GM11168 (cell line): ENCODE measurements around the gene GRSF1.
"Not testable (repeated sequence)": the region's sequence is repeated elsewhere in the genome, so short reads cannot be mapped to it uniquely, and the experiment has no call there.

Source experiments
- in situ Hi-C: fragments of 300-500 bp; cut with MboI; formaldehyde crosslinking; loops from one replicate; pipeline ENCODE4 v1.12.0; 2022; ENCODE audit warnings: low sequenced_read_pairs; ENCODE audit not compliant: unreplicated experiment

Gene GRSF1

GRCh38 chr4:70836081-70836480, 3.6 kb downstream of the GRSF1 start:
- in situ Hi-C loops = no loop called here

GRCh38 chr4:70833675-70834074, 6.0 kb downstream of the GRSF1 start:
- in situ Hi-C loops = no loop called here

GRCh38 chr4:70831293-70831692, 8.4 kb downstream of the GRSF1 start:
- in situ Hi-C loops = no loop called here

- in situ Hi-C loops = no loop called here
Observed at GRCh38 chr4:70830054-70830453, 9.6 kb downstream of the GRSF1 start.

GRCh38 chr4:70829492-70829891, 10.2 kb downstream of the GRSF1 start:
- in situ Hi-C loops = no loop called here

- in situ Hi-C loops = no loop called here
Observed at GRCh38 chr4:70829015-70829414, 10.7 kb downstream of the GRSF1 start.

- in situ Hi-C loops = no loop called here
Observed at GRCh38 chr4:70818921-70819320, 20.8 kb downstream of the GRSF1 start.

GRCh38 chr4:70818173-70818855, 21.4 kb downstream of the GRSF1 start:
- in situ Hi-C loops = no loop called here

- in situ Hi-C loops = no loop called here
Observed at GRCh38 chr4:70816894-70817293, 22.8 kb downstream of the GRSF1 start.

- in situ Hi-C loops = no loop called here
Observed at GRCh38 chr4:70815370-70815769, 24.3 kb downstream of the GRSF1 start.

GRCh38 chr4:70808151-70808550, 31.5 kb downstream of the GRSF1 start:
- in situ Hi-C loops = no loop called here

- in situ Hi-C loops = no loop called here
Observed at GRCh38 chr4:70802928-70803580, 36.6 kb downstream of the GRSF1 start.

GRCh38 chr4:70801265-70801809, 38.4 kb downstream of the GRSF1 start:
- in situ Hi-C loops = no loop called here

GRCh38 chr4:70793626-70794025, 46.1 kb downstream of the GRSF1 start:
- in situ Hi-C loops = no loop called here

- in situ Hi-C loops = no loop called here
Observed at GRCh38 chr4:70788733-70789132, 51.0 kb downstream of the GRSF1 start.

- in situ Hi-C loops = no loop called here
Observed at GRCh38 chr4:70787496-70787895, 52.2 kb downstream of the GRSF1 start.

GRCh38 chr4:70783096-70783495, 56.6 kb downstream of the GRSF1 start:
- in situ Hi-C loops = no loop called here

GRCh38 chr4:70778888-70779422, 60.7 kb downstream of the GRSF1 start:
- in situ Hi-C loops = no loop called here

- in situ Hi-C loops = no loop called here
Observed at GRCh38 chr4:70772929-70773555, 66.6 kb downstream of the GRSF1 start.

GRCh38 chr4:70769396-70769795, 70.3 kb downstream of the GRSF1 start:
- in situ Hi-C loops = not testable (repeated sequence)

GRCh38 chr4:70768301-70768948, 71.3 kb downstream of the GRSF1 start:
- in situ Hi-C loops = no loop called here
